HepG2 (cell line): ENCODE results near the gene RAB34. TPM values are rescaled to one million over a fixed set of nuclear protein-coding genes. Genes with fewer than 3 reads are reported as not detected.

Experiments
- CCAR2 ChIP-seq: fragments of 200-400 bp; formaldehyde crosslinking; optimal IDR thresholded peaks from 2 replicates; pipeline ENCODE3; 2018; ENCODE audit warnings: low read depth, mild to moderate bottlenecking, low read length, moderate library complexity
- CREB1 ChIP-seq, 2 experiments: fragments of 450-650 bp in 1 of 2; IDR thresholded peaks; 2 replicates each; pipeline ENCODE4 v1.6.1; 2016 to 2017; ENCODE audit warnings: control low read depth in 1 of 2, mild to moderate bottlenecking in 1 of 2, missing compliant biosample characterization in 1 of 2, missing genetic modification characterization in 1 of 2
- ELF4 ChIP-seq: sonication (generic); formaldehyde crosslinking; IDR thresholded peaks from 2 replicates; pipeline ENCODE4 v1.5.0; 2020; ENCODE audit warnings: missing genetic modification reagents, mild to moderate bottlenecking, moderate library complexity, borderline replicate concordance
- HNRNPLL ChIP-seq: fragments of 200-400 bp; formaldehyde crosslinking; IDR thresholded peaks from 2 replicates; pipeline ENCODE4 v1.6.1; 2017; ENCODE audit warnings: mild to moderate bottlenecking, low read depth, low read length; ENCODE audit not compliant: poor library complexity, severe bottlenecking
- IKZF1 ChIP-seq: fragments of 450-650 bp; IDR thresholded peaks from 2 replicates; pipeline ENCODE4 v1.7.1; 2016
- KDM2A ChIP-seq: sonication (generic); formaldehyde crosslinking; IDR thresholded peaks from 2 replicates; pipeline ENCODE4 v1.4.0; 2020; ENCODE audit warnings: low read depth, missing genetic modification reagents, borderline replicate concordance
- MED8 ChIP-seq: sonication (generic); formaldehyde crosslinking; IDR thresholded peaks from 2 replicates; pipeline ENCODE4 v1.8.1; 2023; ENCODE audit warnings: mild to moderate bottlenecking, missing genetic modification reagents; ENCODE audit not compliant: insufficient replicate concordance
- NCOA5 ChIP-seq: sonication (generic); formaldehyde crosslinking; IDR thresholded peaks from 2 replicates; pipeline ENCODE4 v1.4.0; 2020; ENCODE audit warnings: missing genetic modification reagents
- RXRA ChIP-seq: sonication (generic); formaldehyde crosslinking; IDR thresholded peaks from 2 replicates; pipeline ENCODE4 v1.5.1; 2020; ENCODE audit warnings: missing genetic modification reagents
- SRY ChIP-seq: sonication (generic); formaldehyde crosslinking; IDR thresholded peaks from 2 replicates; pipeline ENCODE4 v1.8.0; 2022; ENCODE audit warnings: mild to moderate bottlenecking, missing genetic modification reagents
- THYN1 ChIP-seq: sonication (generic); formaldehyde crosslinking; IDR thresholded peaks from 2 replicates; pipeline ENCODE4 v1.8.1; 2023; ENCODE audit warnings: low read depth, mild to moderate bottlenecking, moderate library complexity, missing genetic modification reagents, borderline replicate concordance
- U2AF1 ChIP-seq: fragments of 200-400 bp; formaldehyde crosslinking; optimal IDR thresholded peaks from 2 replicates; pipeline ENCODE3; 2017; ENCODE audit warnings: mild to moderate bottlenecking, low read depth, low read length
- ZNF121 ChIP-seq: sonication (generic); formaldehyde crosslinking; IDR thresholded peaks from 2 replicates; pipeline ENCODE4 v1.5.0; 2020; ENCODE audit warnings: mild to moderate bottlenecking, missing genetic modification reagents
- ZNF224 ChIP-seq: sonication (generic); formaldehyde crosslinking; IDR thresholded peaks from 2 replicates; pipeline ENCODE4 v1.5.0; 2020; ENCODE audit warnings: mild to moderate bottlenecking, missing genetic modification reagents
- ZNF781 ChIP-seq: sonication (generic); formaldehyde crosslinking; IDR thresholded peaks from 2 replicates; pipeline ENCODE4 v1.5.1; 2020; ENCODE audit warnings: borderline replicate concordance, mild to moderate bottlenecking, missing genetic modification reagents; ENCODE audit errors: not compliant biosample characterization
- polyA plus RNA-seq, 8 experiments: library from polyadenylated mRNA; depleted of rRNA in 3 of 8; stranded (reverse) in 7 of 8; unstranded in 1 of 8; fragments of >200 nt; fragmentation: Illumina TruSeq in 4 of 8; extraction: Trizol in 4 of 8; gene quantifications; 2 replicates each; pipeline versions ENCODE4 v1.2.1 to v1.2.3, GENCODE V29; 2011 to 2016; ENCODE audit warnings: low read depth in 4 of 8, missing spikeins in 1 of 8, mixed read lengths in 1 of 8; ENCODE audit not compliant: insufficient read depth in 1 of 8
- total RNA-seq, 5 experiments: library from RNA; depleted of rRNA; stranded (reverse); fragments of >200 nt; fragmentation: Illumina TruSeq; extraction: Trizol; gene quantifications; 2 replicates each; pipeline ENCODE4 v1.2.3, GENCODE V29; 2016; ENCODE audit warnings: low read depth in 1 of 5
- TF ChIP-seq, protein P1 (sequence below), 2 experiments: fragments of 450-650 bp in 1 of 2; sonication (generic) in 1 of 2; formaldehyde crosslinking in 1 of 2; IDR thresholded peaks; 2 replicates each; pipeline versions ENCODE4 v1.6.1 to v1.8.0; 2016 to 2022; ENCODE audit warnings: antibody characterized with exemption in 1 of 2, mild to moderate bottlenecking in 1 of 2, missing genetic modification reagents in 1 of 2
- TF ChIP-seq, protein P2 (sequence below): sonication (generic); formaldehyde crosslinking; IDR thresholded peaks from 2 replicates; pipeline ENCODE4 v1.8.0; 2022; ENCODE audit warnings: missing genetic modification reagents, mild to moderate bottlenecking, inconsistent platforms, borderline replicate concordance

RAB34 gene
- total and polyA plus RNA-seq, 2 of the 13 experiments (the other 11 are each of a cell fraction or from before 2014, with no cell fraction given) = 0.49 TPM; not detected in 1

DNA sequence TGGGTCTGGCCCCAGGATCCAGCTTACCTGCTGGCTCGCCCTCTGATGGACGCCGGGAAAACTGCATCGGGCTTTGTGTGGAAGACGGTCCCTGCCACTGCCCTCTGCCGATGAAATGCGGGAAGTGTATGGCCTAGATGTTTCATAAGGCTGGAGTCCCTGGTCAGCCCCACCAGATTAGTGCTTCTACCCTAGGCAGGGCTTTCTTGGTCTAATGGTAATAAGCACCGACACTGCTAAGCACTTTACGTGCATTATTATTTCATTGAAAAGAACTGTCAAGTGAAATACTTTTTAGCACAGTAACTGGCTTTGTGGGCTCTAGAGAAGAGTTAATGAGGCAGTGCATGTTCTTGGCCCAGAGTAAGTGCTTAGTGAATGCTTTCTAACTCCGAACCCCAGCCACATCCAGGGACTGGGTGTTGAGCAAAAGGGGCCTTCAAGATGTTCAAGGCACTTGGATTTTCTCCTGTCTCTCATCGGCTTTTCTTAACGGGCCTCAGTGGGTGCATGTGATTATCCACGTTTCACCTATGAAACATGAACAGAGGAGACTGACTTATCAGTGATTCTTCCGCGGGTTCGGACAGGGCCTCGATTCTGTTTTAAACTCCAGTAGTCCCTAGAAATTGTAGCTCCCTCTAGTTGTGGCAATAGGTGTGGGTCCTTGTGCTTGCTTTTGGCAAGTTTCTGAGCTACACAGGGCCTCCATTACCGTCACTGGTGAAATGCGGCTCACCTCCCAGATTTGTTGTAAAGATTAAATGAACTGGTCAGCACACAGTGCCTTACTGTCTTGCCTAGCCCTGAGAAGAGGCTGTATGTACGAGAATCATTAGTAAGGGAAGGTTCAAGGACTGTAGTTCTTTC is 32.7 kb upstream of the RAB34 start (continued):
- TF ChIP-seq, protein P1, sequence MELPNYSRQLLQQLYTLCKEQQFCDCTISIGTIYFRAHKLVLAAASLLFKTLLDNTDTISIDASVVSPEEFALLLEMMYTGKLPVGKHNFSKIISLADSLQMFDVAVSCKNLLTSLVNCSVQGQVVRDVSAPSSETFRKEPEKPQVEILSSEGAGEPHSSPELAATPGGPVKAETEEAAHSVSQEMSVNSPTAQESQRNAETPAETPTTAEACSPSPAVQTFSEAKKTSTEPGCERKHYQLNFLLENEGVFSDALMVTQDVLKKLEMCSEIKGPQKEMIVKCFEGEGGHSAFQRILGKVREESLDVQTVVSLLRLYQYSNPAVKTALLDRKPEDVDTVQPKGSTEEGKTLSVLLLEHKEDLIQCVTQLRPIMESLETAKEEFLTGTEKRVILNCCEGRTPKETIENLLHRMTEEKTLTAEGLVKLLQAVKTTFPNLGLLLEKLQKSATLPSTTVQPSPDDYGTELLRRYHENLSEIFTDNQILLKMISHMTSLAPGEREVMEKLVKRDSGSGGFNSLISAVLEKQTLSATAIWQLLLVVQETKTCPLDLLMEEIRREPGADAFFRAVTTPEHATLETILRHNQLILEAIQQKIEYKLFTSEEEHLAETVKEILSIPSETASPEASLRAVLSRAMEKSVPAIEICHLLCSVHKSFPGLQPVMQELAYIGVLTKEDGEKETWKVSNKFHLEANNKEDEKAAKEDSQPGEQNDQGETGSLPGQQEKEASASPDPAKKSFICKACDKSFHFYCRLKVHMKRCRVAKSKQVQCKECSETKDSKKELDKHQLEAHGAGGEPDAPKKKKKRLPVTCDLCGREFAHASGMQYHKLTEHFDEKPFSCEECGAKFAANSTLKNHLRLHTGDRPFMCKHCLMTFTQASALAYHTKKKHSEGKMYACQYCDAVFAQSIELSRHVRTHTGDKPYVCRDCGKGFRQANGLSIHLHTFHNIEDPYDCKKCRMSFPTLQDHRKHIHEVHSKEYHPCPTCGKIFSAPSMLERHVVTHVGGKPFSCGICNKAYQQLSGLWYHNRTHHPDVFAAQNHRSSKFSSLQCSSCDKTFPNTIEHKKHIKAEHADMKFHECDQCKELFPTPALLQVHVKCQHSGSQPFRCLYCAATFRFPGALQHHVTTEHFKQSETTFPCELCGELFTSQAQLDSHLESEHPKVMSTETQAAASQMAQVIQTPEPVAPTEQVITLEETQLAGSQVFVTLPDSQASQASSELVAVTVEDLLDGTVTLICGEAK (IDR thresholded peaks at IDR 0.05) = no peak
- TF ChIP-seq, protein P1 (CRISPR knock-in tag; IDR thresholded peaks at IDR 0.05) = no peak
- TF ChIP-seq ELF4 (CRISPR knock-in tag) (no peak), ZNF224 (no peak), KDM2A (CRISPR knock-in tag) (peak; percentile 94), SRY (CRISPR knock-in tag) (no peak), HNRNPLL (no peak), IKZF1 (no peak), RXRA (CRISPR knock-in tag) (no peak), CCAR2 (no peak), NCOA5 (no peak), CREB1 (IDR thresholded peaks at IDR 0.05) (no peak), CREB1 (CRISPR knock-in tag; IDR thresholded peaks at IDR 0.05) (no peak), ZNF781 (CRISPR knock-in tag) (no peak), THYN1 (CRISPR knock-in tag) (no peak), U2AF1 (no peak), MED8 (CRISPR knock-in tag) (no peak), ZNF121 (CRISPR knock-in tag) (no peak)
- TF ChIP-seq, protein P2, sequence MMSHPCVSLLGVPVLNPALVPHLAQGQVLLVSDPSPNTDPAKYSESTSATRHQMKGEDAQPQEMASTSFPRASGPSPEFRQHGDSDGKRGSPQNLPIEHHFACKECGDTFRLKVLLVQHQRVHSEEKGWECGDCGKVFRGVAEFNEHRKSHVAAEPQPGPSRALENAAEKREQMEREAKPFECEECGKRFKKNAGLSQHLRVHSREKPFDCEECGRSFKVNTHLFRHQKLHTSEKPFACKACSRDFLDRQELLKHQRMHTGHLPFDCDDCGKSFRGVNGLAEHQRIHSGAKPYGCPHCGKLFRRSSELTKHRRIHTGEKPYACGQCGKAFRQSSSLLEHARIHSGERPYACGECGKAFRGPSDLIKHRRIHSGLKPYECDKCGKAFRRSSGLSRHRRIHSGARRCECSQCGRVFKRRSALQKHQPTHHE = no peak
